HFFc6 (cell line): ENCODE measurements around the gene PITPNB. TPM values are rescaled to one million over a fixed set of nuclear protein-coding genes. Genes with fewer than 3 reads are reported as not detected.

ENCODE experiments used
- DNase-seq: peaks from one replicate; pipeline ENCODE4 v3.0.0-alpha.2; 2018
- H3K27ac Mint-ChIP-seq: 2 replicates; pipeline ENCODE4 v1.8.0; 2020; ENCODE audit warnings: mild to moderate bottlenecking, mixed read lengths
- H3K27me3 Mint-ChIP-seq: 2 replicates; pipeline ENCODE4 v1.8.0; 2021; ENCODE audit warnings: mild to moderate bottlenecking, moderate library complexity, mixed read lengths; ENCODE audit not compliant: insufficient read depth
- H3K36me3 Mint-ChIP-seq: 2 replicates; pipeline ENCODE4 v1.8.0; 2021; ENCODE audit warnings: low read depth, mixed read lengths
- H3K4me1 Mint-ChIP-seq: 2 replicates; pipeline ENCODE4 v1.8.0; 2020; ENCODE audit warnings: low read depth, mixed read lengths
- H3K4me3 Mint-ChIP-seq: 2 replicates; pipeline ENCODE4 v1.8.0; 2020; ENCODE audit warnings: mild to moderate bottlenecking, moderate library complexity, mixed read lengths
- H3K9me3 Mint-ChIP-seq: 2 replicates; pipeline ENCODE4 v1.8.0; 2020; ENCODE audit warnings: mild to moderate bottlenecking, mixed read lengths
- total RNA-seq, 6 experiments: library from RNA; stranded (reverse); fragmentation: NEBNext Ultra II Directional; extraction: Animal tissue kit (Norgen Biotek cat#: 25700); gene quantifications; 2 replicates in 1 of 6; 3 replicates in 5 of 6; pipeline ENCODE4 v1.2.3, GENCODE V29; 2021
- TF ChIP-seq, protein P1 (sequence below): fragments of 200-600 bp; sonication (generic); IDR thresholded peaks from 2 replicates; pipeline ENCODE4 v1.5.0; 2021; ENCODE audit warnings: antibody characterized with exemption, mild to moderate bottlenecking

PITPNB gene
- total RNA-seq, 6 experiments from 2014 or later, result 54.3 to 80.5 (median 74.8) TPM

DNA sequence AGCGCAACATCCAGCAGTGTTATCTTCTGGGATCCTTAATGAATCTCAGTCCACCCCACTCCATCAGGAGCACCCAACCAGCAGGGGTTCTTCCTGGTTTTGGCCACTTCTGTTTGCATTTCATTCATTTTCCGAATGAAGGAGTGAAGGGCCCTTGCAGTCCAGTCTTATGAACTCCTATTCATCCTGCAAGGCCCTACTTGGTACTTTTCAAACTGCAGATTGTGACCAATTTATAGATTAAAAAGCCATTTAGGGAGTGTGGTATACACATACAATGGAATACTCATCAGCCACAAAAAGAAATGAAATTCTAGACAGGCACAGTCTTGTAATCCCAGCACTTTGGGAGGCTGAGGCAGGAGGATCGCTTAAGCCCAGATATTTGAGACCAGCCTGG is 107.3 kb downstream of the PITPNB start:
- Mint-ChIP-seq H3K9me3 (no peaks in the 10 kb centered on the region), H3K4me3 (no peak overlapping the region), H3K4me1 (peaks cover 16% of the 10 kb centered on the region; the same call in 1 of the 2 replicates), H3K36me3 (no peaks in the 10 kb centered on the region), H3K27me3 (peaks cover 30% of the 10 kb centered on the region), H3K27ac (no peak overlapping the region)
- no peak for DNase-seq
- TF ChIP-seq, protein P1, sequence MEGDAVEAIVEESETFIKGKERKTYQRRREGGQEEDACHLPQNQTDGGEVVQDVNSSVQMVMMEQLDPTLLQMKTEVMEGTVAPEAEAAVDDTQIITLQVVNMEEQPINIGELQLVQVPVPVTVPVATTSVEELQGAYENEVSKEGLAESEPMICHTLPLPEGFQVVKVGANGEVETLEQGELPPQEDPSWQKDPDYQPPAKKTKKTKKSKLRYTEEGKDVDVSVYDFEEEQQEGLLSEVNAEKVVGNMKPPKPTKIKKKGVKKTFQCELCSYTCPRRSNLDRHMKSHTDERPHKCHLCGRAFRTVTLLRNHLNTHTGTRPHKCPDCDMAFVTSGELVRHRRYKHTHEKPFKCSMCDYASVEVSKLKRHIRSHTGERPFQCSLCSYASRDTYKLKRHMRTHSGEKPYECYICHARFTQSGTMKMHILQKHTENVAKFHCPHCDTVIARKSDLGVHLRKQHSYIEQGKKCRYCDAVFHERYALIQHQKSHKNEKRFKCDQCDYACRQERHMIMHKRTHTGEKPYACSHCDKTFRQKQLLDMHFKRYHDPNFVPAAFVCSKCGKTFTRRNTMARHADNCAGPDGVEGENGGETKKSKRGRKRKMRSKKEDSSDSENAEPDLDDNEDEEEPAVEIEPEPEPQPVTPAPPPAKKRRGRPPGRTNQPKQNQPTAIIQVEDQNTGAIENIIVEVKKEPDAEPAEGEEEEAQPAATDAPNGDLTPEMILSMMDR, result no peak

DNA sequence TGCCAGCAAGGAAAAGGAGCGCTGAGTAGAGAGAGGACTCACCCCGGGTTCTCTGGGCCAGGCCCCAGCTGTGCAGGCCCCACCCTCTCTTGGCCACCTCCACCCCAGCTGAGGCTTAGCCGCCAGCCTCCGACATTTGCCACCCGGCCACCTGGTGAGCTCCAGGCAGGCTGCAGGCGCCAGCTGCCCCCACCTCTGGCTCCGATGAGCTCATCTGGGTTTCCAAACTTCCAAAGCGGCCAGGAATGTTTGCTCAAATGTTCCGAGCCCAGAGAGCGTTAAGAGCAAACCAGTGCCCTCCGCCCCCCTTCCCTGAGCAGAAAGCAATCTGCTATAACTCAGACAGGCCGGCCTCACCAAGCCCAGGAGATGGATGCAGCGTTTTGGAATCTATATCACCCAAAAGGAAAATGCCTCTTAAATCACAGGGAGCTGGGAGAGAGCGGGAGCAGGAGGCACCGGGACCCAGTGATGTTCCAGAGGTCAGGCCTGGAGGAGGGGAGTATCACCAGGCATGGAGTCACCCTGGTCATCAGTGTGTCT is 108.4 kb downstream of the PITPNB start:
- peaks cover 16% of the 10 kb centered on the region; the same call in 1 of the 2 replicates for H3K4me1 Mint-ChIP-seq
- H3K27me3 Mint-ChIP-seq, result peaks cover 27% of the 10 kb centered on the region
- H3K27ac Mint-ChIP-seq, result no peak overlapping the region
- no peak overlapping the region for H3K4me3 Mint-ChIP-seq
- no peaks in the 10 kb centered on the region for H3K9me3 Mint-ChIP-seq
- no peaks in the 10 kb centered on the region for H3K36me3 Mint-ChIP-seq
- TF ChIP-seq, protein P1, result no peak
- DNase-seq, result peak; percentile 17

DNA sequence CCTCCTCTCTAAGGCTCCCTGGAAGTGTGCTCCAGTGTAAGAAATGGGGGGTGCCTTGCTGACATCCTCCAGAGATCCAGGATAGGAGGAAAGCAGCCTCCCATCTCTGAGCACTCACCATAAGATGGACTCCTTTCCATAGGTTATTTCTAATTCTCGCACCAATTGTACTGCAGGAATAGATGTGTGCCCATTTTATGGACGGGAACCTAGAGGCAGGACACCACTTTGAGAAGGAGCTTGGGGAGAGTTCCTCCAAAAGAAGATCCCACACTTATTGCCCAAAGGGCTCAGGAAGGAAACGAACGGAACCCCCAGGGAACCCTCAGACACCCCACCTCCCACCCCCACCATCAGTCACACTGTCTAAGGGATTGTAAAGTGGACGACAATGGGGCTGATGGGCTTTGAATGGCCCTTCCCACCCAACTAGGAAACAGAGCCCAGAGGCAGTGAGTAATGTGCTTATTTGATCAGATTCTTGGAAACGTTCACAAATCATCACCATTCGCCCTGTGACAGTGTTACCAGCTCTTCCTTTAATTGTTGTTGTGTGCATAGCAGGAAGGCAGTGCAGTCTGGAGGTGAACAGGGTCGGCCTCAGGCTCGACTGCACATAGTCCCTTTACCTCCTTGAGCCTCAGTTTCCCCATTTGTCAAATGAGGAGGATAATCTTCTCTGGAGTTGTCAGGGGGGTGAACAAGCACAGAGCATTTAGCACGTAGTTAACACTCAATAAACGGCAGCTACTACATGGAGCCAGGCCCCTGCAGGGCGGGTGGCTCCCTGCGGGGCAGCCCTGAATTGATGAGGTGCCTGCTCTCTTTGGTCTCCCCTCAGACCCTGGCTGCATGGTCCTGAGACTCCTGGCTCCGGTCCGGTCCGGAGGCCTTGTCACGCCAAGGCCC is 109.1 kb downstream of the PITPNB start:
- Mint-ChIP-seq H3K36me3 (no peaks in the 10 kb centered on the region), H3K4me3 (no peak overlapping the region), H3K27ac (no peak overlapping the region), H3K4me1 (peaks cover 16% of the 10 kb centered on the region; the same call in 1 of the 2 replicates), H3K27me3 (peaks cover 29% of the 10 kb centered on the region), H3K9me3 (no peaks in the 10 kb centered on the region)
- TF ChIP-seq, protein P1, result no peak
- DNase-seq, result no peak

DNA sequence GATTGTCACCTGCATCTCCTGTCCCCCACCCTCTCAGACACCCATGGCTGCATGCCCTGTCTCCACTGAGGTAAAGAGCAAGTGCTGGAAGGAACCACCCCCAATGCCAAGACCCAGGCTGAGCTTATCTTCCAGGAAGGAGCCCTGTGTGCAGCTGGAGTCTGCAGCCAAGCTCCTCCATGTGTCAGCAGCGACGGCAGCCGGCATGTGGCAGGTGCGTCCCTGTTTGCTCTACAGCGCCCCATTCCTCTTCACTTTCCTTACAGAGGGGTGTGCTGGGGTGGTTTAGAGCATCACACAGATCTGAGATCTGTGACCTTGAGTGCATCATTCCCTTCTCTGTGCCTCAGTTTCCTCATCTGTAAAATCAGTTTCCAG is 109.8 kb downstream of the PITPNB start:
- H3K4me3 Mint-ChIP-seq, result no peak overlapping the region
- DNase-seq, result no peak
- no peak overlapping the region for H3K27ac Mint-ChIP-seq
- no peaks in the 10 kb centered on the region for H3K36me3 Mint-ChIP-seq
- H3K27me3 Mint-ChIP-seq, result peaks cover 29% of the 10 kb centered on the region
- H3K9me3 Mint-ChIP-seq, result no peaks in the 10 kb centered on the region
- TF ChIP-seq, protein P1, result no peak
- H3K4me1 Mint-ChIP-seq, result peaks cover 21% of the 10 kb centered on the region; the same call in 1 of the 2 replicates

DNA sequence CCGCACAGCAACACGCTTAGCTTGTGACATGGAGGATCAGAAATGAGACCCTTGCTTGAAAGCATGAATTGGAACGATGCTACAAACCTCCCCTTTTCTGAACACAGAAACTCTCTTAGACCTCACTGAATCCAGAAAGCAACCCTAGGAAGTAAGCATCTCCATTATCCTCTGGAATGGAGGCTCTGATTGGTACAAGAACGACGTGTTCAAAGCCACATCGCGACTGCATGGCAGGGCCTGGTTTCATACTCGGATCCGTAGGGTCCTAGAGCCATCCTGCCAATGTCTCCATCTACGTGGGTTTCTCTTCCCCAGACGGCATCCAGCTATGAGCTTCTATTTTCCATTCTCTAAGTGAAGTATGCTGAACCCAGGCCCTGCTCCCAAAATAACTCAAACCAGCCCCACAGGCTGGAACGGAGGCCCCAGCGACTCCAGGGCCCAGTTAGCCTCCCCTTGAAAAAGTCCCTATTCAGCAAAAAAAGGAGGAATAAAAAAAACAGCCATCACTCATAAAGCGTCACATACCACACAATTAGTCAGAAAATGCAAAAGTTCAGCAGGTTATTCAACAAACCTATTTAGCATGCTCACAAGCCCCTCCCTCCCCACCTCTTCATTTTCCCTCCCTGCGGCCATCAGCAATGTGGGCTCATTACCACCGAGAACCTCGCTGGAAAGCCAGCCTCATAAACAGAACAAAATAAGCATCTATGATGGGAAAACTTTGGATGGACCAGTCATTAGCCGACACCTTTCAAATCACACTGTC is 110.4 kb downstream of the PITPNB start:
- Mint-ChIP-seq H3K4me1 (peaks cover 21% of the 10 kb centered on the region; the same call in 1 of the 2 replicates), H3K27me3 (peaks cover 26% of the 10 kb centered on the region)

More for the DNA sequence above, 110.4 kb downstream of the PITPNB start:
- no peak for DNase-seq
- Mint-ChIP-seq H3K27ac (no peak overlapping the region), H3K36me3 (no peaks in the 10 kb centered on the region), H3K9me3 (no peaks in the 10 kb centered on the region), H3K4me3 (no peak overlapping the region)
- TF ChIP-seq, protein P1, result no peak
